Measurements from ENCODE around the gene ADGRL4.

DNA sequence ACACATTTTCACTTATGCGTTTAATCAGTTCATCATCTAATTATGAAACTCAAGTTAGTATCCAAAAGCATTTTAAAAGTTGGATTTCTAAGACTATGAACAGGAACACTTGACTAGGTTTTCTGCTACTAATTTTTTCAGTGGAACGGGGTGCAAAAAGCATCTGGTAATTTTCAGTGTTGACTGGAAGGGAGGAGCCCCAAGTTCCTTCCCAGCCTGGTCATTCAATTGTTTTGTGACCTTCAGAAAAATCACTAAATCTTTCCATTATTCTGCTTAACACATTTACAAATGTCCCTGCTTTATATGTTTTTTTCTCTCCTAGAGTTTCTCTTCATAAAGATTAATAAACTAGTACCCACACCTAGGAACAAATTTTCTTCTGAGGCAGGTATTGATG, 6.0 kb upstream of the ADGRL4 start:
- no peak for TF ChIP-seq POLR2A (IDR thresholded peaks at IDR 0.05)
- TF ChIP-seq, protein P1, sequence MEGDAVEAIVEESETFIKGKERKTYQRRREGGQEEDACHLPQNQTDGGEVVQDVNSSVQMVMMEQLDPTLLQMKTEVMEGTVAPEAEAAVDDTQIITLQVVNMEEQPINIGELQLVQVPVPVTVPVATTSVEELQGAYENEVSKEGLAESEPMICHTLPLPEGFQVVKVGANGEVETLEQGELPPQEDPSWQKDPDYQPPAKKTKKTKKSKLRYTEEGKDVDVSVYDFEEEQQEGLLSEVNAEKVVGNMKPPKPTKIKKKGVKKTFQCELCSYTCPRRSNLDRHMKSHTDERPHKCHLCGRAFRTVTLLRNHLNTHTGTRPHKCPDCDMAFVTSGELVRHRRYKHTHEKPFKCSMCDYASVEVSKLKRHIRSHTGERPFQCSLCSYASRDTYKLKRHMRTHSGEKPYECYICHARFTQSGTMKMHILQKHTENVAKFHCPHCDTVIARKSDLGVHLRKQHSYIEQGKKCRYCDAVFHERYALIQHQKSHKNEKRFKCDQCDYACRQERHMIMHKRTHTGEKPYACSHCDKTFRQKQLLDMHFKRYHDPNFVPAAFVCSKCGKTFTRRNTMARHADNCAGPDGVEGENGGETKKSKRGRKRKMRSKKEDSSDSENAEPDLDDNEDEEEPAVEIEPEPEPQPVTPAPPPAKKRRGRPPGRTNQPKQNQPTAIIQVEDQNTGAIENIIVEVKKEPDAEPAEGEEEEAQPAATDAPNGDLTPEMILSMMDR (IDR thresholded peaks at IDR 0.05) = no peak
